HG02981 (cell line): ENCODE results near the gene VRK3.

Experiments
- ATAC-seq: cut with Tn5 transposase; IDR thresholded peaks from one replicate; pipeline ENCODE4 v1.9.1; 2021; ENCODE audit warnings: mild to moderate bottlenecking, moderate library complexity; ENCODE audit not compliant: unreplicated experiment

VRK3 gene

DNA sequence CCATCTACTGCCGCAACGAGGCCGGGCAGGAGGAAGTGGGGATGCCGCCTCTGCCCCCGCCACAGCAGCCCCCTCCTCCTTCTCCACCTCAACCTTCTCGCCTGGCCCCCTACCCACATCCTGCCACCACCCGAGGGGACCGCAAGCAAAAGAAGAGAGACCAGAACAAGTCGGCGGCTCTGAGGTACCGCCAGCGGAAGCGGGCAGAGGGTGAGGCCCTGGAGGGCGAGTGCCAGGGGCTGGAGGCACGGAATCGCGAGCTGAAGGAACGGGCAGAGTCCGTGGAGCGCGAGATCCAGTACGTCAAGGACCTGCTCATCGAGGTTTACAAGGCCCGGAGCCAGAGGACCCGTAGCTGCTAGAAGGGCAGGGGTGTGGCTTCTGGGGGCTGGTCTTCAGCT lies 92.4 kb downstream of the VRK3 start:
- no peak for ATAC-seq

GRCh38 chr19:49932041-49932451 lies 93.1 kb downstream of the VRK3 start:
- ATAC-seq, result no peak

DNA sequence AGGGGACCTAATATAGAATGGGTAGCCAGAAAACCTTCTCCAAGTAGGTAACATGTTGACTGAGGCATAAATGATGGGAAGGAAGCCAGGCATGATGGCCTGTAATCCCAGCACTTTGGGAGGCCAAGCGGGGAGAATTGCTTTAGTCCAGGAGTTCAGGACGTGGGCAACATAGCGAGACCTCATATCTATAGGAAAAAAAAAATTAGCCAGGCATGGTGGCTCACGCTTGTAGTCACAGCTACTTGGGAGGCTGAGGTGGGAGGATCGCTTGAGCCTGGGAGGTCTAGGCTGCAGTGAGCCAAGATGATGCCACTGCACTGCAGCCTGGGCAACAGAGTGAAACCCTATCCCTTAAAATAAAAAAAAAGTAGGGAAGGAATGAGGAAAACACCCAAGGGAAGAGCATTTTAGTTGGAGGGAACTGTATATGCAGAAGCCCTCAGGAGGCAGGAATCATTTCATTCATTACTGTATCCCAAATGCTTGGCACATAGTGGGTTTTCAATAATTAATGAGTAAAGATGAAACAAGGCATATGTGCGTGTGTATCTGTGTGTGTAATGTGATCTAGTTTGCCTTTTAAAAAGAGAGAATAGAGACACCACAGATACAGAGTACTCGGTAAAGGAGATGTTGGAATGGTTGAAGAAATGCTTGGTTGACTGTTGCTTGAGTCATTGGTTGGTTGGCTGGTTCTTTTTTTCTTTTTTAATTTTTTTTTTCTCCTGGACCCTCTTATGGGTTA lies 93.7 kb downstream of the VRK3 start:
- no peak for ATAC-seq

DNA sequence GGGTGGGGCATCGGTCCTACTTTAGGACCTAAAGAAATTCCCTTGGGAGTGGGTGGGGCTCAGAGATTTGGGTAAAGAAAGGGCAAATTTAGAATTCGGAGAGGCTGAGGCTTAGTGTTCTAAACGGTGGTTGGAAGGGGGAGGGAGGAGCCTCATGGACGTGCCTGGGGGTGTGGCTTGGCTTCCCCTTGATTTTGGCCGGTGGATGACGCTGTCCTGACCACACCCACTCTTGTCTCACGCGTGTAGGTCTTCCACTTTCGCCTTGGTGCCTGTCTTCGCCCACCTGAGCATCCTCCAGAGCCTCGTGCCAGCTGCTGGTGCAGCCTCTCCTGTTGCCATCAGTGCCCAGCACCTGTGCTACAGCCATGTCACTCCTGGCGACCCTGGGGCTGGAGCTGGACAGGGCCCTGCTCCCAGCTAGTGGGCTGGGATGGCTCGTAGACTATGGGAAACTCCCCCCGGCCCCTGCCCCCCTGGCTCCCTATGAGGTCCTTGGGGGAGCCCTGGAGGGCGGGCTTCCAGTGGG lies 94.6 kb downstream of the VRK3 start:
- ATAC-seq, result no peak

- peak; percentile 68 for ATAC-seq
Measured at GRCh38 chr19:49929611-49930482, 95.3 kb downstream of the VRK3 start.

GRCh38 chr19:49929121-49929610 lies 96.0 kb downstream of the VRK3 start, which contains the start of the genes ATF5 and NUP62:
Gene ATF5, plus strand, starts transcription at chr19:49929205. Its CDS starts 1,646 bp downstream, at chr19:49930851.
Gene NUP62, minus strand, starts transcription at chr19:49929504. Its CDS starts 19,697 bp downstream, at chr19:49909807.
- ATAC-seq, result peak; percentile 53

GRCh38 chr19:49927526-49928264 lies 97.5 kb downstream of the VRK3 start:
- ATAC-seq, result no peak

GRCh38 chr19:49926515-49926914 lies 98.7 kb downstream of the VRK3 start:
- ATAC-seq, result no peak
